A549 (cell line): ENCODE results near the gene DHDDS.

Experiments
- POLR2A ChIP-seq: IDR thresholded peaks from 2 replicates; pipeline ENCODE4 v1.6.1; 2012; ENCODE audit warnings: mild to moderate bottlenecking, low read length
- RCOR1 ChIP-seq: fragments of 150-350 bp; IDR thresholded peaks from 2 replicates; pipeline ENCODE4 v1.6.1; 2014; ENCODE audit warnings: antibody characterized with exemption, low read length, low read depth
- TF ChIP-seq, protein P1 (sequence below): fragments of >200 bp; sonication (Bioruptor Twin); formaldehyde crosslinking; IDR thresholded peaks from 3 replicates; pipeline ENCODE4 v1.5.1; 2016

DNA sequence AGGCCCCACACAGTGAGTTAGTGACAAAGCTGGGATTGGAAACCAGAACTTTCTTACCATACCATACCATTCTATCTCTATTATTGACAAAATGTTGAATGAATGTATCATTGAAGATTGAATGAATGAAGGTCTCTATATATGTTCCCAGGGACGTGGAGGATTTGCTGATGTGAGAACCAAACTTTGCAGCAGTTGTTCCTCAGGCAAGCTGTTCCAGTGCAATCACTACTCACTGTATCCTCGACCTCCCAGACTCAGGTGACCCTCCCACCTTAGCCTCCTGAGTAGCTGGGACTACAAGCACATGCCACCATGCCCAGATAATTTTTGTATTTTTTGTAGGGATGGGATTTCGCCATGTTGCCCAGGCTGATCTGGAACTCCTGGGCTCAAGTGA, 33.1 kb upstream of the DHDDS start:
- TF ChIP-seq, protein P1, sequence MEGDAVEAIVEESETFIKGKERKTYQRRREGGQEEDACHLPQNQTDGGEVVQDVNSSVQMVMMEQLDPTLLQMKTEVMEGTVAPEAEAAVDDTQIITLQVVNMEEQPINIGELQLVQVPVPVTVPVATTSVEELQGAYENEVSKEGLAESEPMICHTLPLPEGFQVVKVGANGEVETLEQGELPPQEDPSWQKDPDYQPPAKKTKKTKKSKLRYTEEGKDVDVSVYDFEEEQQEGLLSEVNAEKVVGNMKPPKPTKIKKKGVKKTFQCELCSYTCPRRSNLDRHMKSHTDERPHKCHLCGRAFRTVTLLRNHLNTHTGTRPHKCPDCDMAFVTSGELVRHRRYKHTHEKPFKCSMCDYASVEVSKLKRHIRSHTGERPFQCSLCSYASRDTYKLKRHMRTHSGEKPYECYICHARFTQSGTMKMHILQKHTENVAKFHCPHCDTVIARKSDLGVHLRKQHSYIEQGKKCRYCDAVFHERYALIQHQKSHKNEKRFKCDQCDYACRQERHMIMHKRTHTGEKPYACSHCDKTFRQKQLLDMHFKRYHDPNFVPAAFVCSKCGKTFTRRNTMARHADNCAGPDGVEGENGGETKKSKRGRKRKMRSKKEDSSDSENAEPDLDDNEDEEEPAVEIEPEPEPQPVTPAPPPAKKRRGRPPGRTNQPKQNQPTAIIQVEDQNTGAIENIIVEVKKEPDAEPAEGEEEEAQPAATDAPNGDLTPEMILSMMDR, result no peak
- no peak for TF ChIP-seq POLR2A
- no peak for TF ChIP-seq RCOR1
